K562 (cell line): ENCODE results near the gene TAAR9. TPM values are rescaled to one million over a fixed set of nuclear protein-coding genes. Genes with fewer than 3 reads are reported as not detected.

ENCODE experiments used
- BRF1 ChIP-seq: IDR thresholded peaks from 3 replicates; pipeline ENCODE4 v1.6.1; 2011; ENCODE audit warnings: borderline replicate concordance, mild to moderate bottlenecking; ENCODE audit not compliant: insufficient read length; ENCODE audit errors: extremely low read depth
- EP400 ChIP-seq: fragments of 450-650 bp; IDR thresholded peaks from 2 replicates; pipeline ENCODE4 v1.6.1; 2017; ENCODE audit warnings: antibody characterized with exemption, mild to moderate bottlenecking, moderate library complexity
- FOXP1 ChIP-seq: sonication (generic); formaldehyde crosslinking; IDR thresholded peaks from 2 replicates; pipeline ENCODE4 v1.8.0; 2022; ENCODE audit warnings: mild to moderate bottlenecking, missing genetic modification reagents
- HDAC8 ChIP-seq: fragments of 450-650 bp; IDR thresholded peaks from 2 replicates; pipeline ENCODE4 v1.6.1; 2016; ENCODE audit warnings: mild to moderate bottlenecking, missing genetic modification characterization, moderate library complexity, missing compliant biosample characterization
- HLTF ChIP-seq: fragments of 450-650 bp; IDR thresholded peaks from 2 replicates; pipeline ENCODE4 v1.6.1; 2016
- JUND ChIP-seq, 2 experiments: IDR thresholded peaks; 2 replicates in 1 of 2; 3 replicates in 1 of 2; pipeline ENCODE4 v1.6.1; 2011; ENCODE audit warnings: borderline replicate concordance in 2 of 2, low read depth in 2 of 2, low read length in 2 of 2, improper control_type of control experiment in 1 of 2, missing biosample characterization in 1 of 2, missing genetic modification characterization in 1 of 2, missing genetic modification reagents in 1 of 2
- KLF13 ChIP-seq: fragments of 450-650 bp; IDR thresholded peaks from 2 replicates; pipeline ENCODE4 v1.6.1; 2016; ENCODE audit warnings: missing genetic modification characterization, low read depth, mild to moderate bottlenecking, missing compliant biosample characterization, moderate library complexity, borderline replicate concordance
- NELFE ChIP-seq: IDR thresholded peaks from 2 replicates; pipeline ENCODE4 v1.6.1; 2011; ENCODE audit warnings: mild to moderate bottlenecking; ENCODE audit not compliant: insufficient read depth, insufficient read length
- RBM25 ChIP-seq: fragments of 200-400 bp; formaldehyde crosslinking; IDR thresholded peaks from 2 replicates; pipeline ENCODE4 v1.6.1; 2018; ENCODE audit warnings: low read length, low read depth, moderate library complexity; ENCODE audit not compliant: severe bottlenecking
- SNAPC5 ChIP-seq: fragments of 250-450 bp; sonication (Bioruptor Pico); IDR thresholded peaks from 2 replicates; pipeline ENCODE4 v1.8.0; 2021; ENCODE audit warnings: moderate library complexity, mild to moderate bottlenecking, inconsistent platforms
- SNRNP70 ChIP-seq: fragments of 200-400 bp; formaldehyde crosslinking; optimal IDR thresholded peaks from 2 replicates; pipeline ENCODE3; 2017; ENCODE audit warnings: low read depth, low read length
- SRF ChIP-seq, 2 experiments: fragments of 250-450, 450-650 bp in 1 of 2; sonication (Bioruptor Pico) in 1 of 2; sonication (generic) in 1 of 2; formaldehyde crosslinking; IDR thresholded peaks; 2 replicates each; pipeline versions ENCODE4 v1.5.0 to v1.5.1; 2020 to 2022; ENCODE audit warnings: mild to moderate bottlenecking in 1 of 2, missing genetic modification reagents in 1 of 2
- SUPT5H ChIP-seq: fragments of 450-650 bp; IDR thresholded peaks from 2 replicates; pipeline ENCODE4 v1.6.1; 2016
- TAF1 ChIP-seq: IDR thresholded peaks from 2 replicates; pipeline ENCODE4 v1.6.1; 2011; ENCODE audit warnings: mild to moderate bottlenecking, low read length, moderate library complexity; ENCODE audit not compliant: insufficient read depth, control insufficient read depth, severe bottlenecking; ENCODE audit errors: extremely low read depth
- TEAD4 ChIP-seq, 2 experiments: sonication (generic) in 1 of 2; formaldehyde crosslinking in 1 of 2; IDR thresholded peaks; 2 replicates each; pipeline versions ENCODE4 v1.6.1 to v1.8.0; 2012 to 2022; ENCODE audit warnings: borderline replicate concordance in 1 of 2, inconsistent platforms in 1 of 2, low read length in 1 of 2, mild to moderate bottlenecking in 1 of 2, missing genetic modification reagents in 1 of 2
- WHSC1 ChIP-seq: IDR thresholded peaks from one replicate; pipeline ENCODE4 v1.6.1; 2012; ENCODE audit warnings: low read length, control low read depth, inconsistent platforms
- ZBTB8A ChIP-seq: fragments of 450-650 bp; IDR thresholded peaks from 2 replicates; pipeline ENCODE4 v1.6.1; 2018; ENCODE audit warnings: mild to moderate bottlenecking, moderate library complexity; ENCODE audit not compliant: partially characterized antibody
- ZC3H11A ChIP-seq: IDR thresholded peaks from 2 replicates; pipeline ENCODE4 v1.6.1; 2012; ENCODE audit warnings: low read depth, low read length, improper control_type of control experiment
- ZNF165 ChIP-seq: fragments of 250-450 bp; sonication (Bioruptor Pico); IDR thresholded peaks from 2 replicates; pipeline ENCODE4 v1.4.0; 2020; ENCODE audit warnings: borderline replicate concordance
- ZNF174 ChIP-seq: fragments of 250-450 bp; sonication (Bioruptor Pico); IDR thresholded peaks from 2 replicates; pipeline ENCODE4 v1.4.0; 2020; ENCODE audit warnings: mild to moderate bottlenecking
- ZNF175 ChIP-seq: fragments of 200-800 bp; sonication (Bioruptor generic); IDR thresholded peaks from 2 replicates; pipeline ENCODE4 v1.6.1; 2016; ENCODE audit warnings: low read depth, mild to moderate bottlenecking, missing genetic modification characterization, missing compliant biosample characterization
- ZNF263 ChIP-seq: sonication (generic); formaldehyde crosslinking; IDR thresholded peaks from 2 replicates; pipeline ENCODE4 v1.8.0; 2022; ENCODE audit warnings: mild to moderate bottlenecking, missing genetic modification reagents, borderline replicate concordance
- ZNF395 ChIP-seq: fragments of 200-800 bp; sonication (Bioruptor generic); IDR thresholded peaks from 2 replicates; pipeline ENCODE4 v1.6.1; 2017; ENCODE audit warnings: missing genetic modification characterization, missing compliant biosample characterization
- ZNF778 ChIP-seq: fragments of 450-650 bp; formaldehyde crosslinking; IDR thresholded peaks from 2 replicates; pipeline ENCODE4 v1.4.0; 2020; ENCODE audit warnings: mild to moderate bottlenecking, moderate library complexity
- ZNF830 ChIP-seq: fragments of 250-450 bp; sonication (Bioruptor Pico); IDR thresholded peaks from 2 replicates; pipeline ENCODE4 v1.5.0; 2021; ENCODE audit warnings: mild to moderate bottlenecking
- polyA plus RNA-seq, 8 experiments: library from polyadenylated mRNA; depleted of rRNA in 4 of 8; stranded (reverse) in 5 of 8; unstranded in 3 of 8; fragments of >200 nt; fragmentation: Nextera tagmentation in 2 of 8; fragmentation: Illumina TruSeq in 1 of 8; extraction: Ambion mirVana in 2 of 8; extraction: Trizol in 1 of 8; gene quantifications; 2 replicates each; pipeline versions ENCODE4 v1.2.1 to v1.2.3, GENCODE V29; 2011 to 2014; ENCODE audit warnings: inconsistent platforms in 1 of 8, missing spikeins in 1 of 8
- total RNA-seq, 7 experiments: library from RNA; depleted of rRNA in 6 of 7; stranded (reverse); fragments of >200 nt in 6 of 7; fragmentation: Illumina TruSeq in 2 of 7; extraction: Trizol in 2 of 7; gene quantifications; 2 replicates each; pipeline versions ENCODE4 v1.2.1 to v1.2.3, GENCODE V29; 2011 to 2021; ENCODE audit warnings: low replicate concordance in 1 of 7

Gene TAAR9
- total and polyA plus RNA-seq, 9 of the 15 experiments (the other 6 are each of a cell fraction or from before 2014, with no cell fraction given): not detected

GRCh38 chr6:132512638-132513632 is 25.1 kb upstream of the TAAR9 start, which contains the start of gene STX7 (continued):
- TF ChIP-seq ZNF395 (no peak), ZNF778 (CRISPR knock-in tag) (no peak), ZNF175 (no peak), SNRNP70 (no peak), ZNF830 (no peak), WHSC1 (no peak), SUPT5H (peak; percentile 79), ZBTB8A (no peak), ZNF263 (CRISPR knock-in tag) (no peak), ZC3H11A (no peak), ZNF165 (CRISPR knock-in tag) (no peak), TAF1 (no peak), SRF (CRISPR knock-in tag; IDR thresholded peaks at IDR 0.05) (0 out of 4 replicates have a peak, but pooled peaks of 1 of the 2 experiments have one; percentile 46), HDAC8 (no peak), ZNF174 (no peak), SNAPC5 (CRISPR knock-in tag) (no peak), JUND (IDR thresholded peaks at IDR 0.05; ENCODE audit: borderline replicate concordance, low read depth, low read length) (no peak), JUND (tag; IDR thresholded peaks at IDR 0.05; ENCODE audit: borderline replicate concordance, low read depth, low read length) (no peak; the same call in 2 of the 3 replicates), TEAD4 (IDR thresholded peaks at IDR 0.05; ENCODE audit: low read length) (peak; percentile 29; the same call in 1 of the 2 replicates), TEAD4 (CRISPR knock-in tag; IDR thresholded peaks at IDR 0.05; ENCODE audit: borderline replicate concordance) (no peak), BRF1 (no peak), EP400 (peak; percentile 56), FOXP1 (CRISPR knock-in tag) (no peak), NELFE (no peak), HLTF (no peak), KLF13 (tag) (no peak), RBM25 (no peak)
